DND-41 (cell line): ENCODE results near the gene IL1RL1.

Experiments
- ATAC-seq: fragments of 200-7000 bp; cut with Tn5 transposase; 3 replicates; pipeline ENCODE4 v1.9.1; 2021; ENCODE audit warnings: low read depth; ENCODE audit not compliant: insufficient read depth
- DNase-seq: peaks from one replicate; pipeline ENCODE4 v3.0.0-alpha.2; 2020
- H2AFZ ChIP-seq: 2 replicates; pipeline ENCODE4 v1.6.0; 2012; ENCODE audit warnings: low read depth, low read length
- H3K27ac ChIP-seq: 2 replicates; pipeline ENCODE4 v1.5.1; 2012; ENCODE audit warnings: low read length, inconsistent platforms
- H3K27me3 ChIP-seq: fragments of 200-600 bp; sonication (generic); 2 replicates; pipeline ENCODE4 v1.6.0; 2012; ENCODE audit warnings: low read length, mild to moderate bottlenecking, inconsistent platforms; ENCODE audit not compliant: insufficient read depth, poor library complexity
- H3K36me3 ChIP-seq: 2 replicates; pipeline ENCODE4 v1.5.1; 2012; ENCODE audit warnings: low read length, inconsistent platforms; ENCODE audit not compliant: insufficient read depth
- H3K4me1 ChIP-seq: 2 replicates; pipeline ENCODE4 v1.5.1; 2012; ENCODE audit warnings: mild to moderate bottlenecking, low read length; ENCODE audit not compliant: insufficient read depth
- H3K4me2 ChIP-seq: 2 replicates; pipeline ENCODE4 v1.6.0; 2012; ENCODE audit warnings: mild to moderate bottlenecking, moderate library complexity, low read length, inconsistent platforms; ENCODE audit not compliant: insufficient read depth
- H3K4me3 ChIP-seq, 2 experiments: fragments of 200-600 bp in 1 of 2; shearing (Covaris generic) in 1 of 2; 2 replicates each; pipeline ENCODE4 v1.5.1; 2012 to 2016; ENCODE audit warnings: inconsistent platforms in 2 of 2, low read length in 2 of 2, mild to moderate bottlenecking in 2 of 2, low read depth in 1 of 2, moderate library complexity in 1 of 2
- H3K79me2 ChIP-seq: 2 replicates; pipeline ENCODE4 v1.6.0; 2012; ENCODE audit warnings: low read length, inconsistent platforms; ENCODE audit not compliant: insufficient read depth
- H3K9ac ChIP-seq: 2 replicates; pipeline ENCODE4 v1.6.0; 2012; ENCODE audit warnings: low read depth, mild to moderate bottlenecking, inconsistent platforms, low read length, moderate library complexity
- H3K9me3 ChIP-seq: 2 replicates; pipeline ENCODE4 v1.5.1; 2012; ENCODE audit warnings: low read length, moderate library complexity, mild to moderate bottlenecking, inconsistent platforms; ENCODE audit not compliant: insufficient read depth, severe bottlenecking
- H4K20me1 ChIP-seq: 2 replicates; pipeline ENCODE4 v1.6.0; 2012; ENCODE audit warnings: low read length; ENCODE audit not compliant: insufficient read depth
- EZH2 ChIP-seq: IDR thresholded peaks from 3 replicates; pipeline ENCODE4 v1.6.1; 2012; ENCODE audit warnings: borderline replicate concordance, low read depth, mild to moderate bottlenecking, moderate library complexity, low read length, inconsistent platforms; ENCODE audit not compliant: severe bottlenecking
- TF ChIP-seq, protein P1 (sequence below): IDR thresholded peaks from 2 replicates; pipeline ENCODE4 v1.5.1; 2012; ENCODE audit warnings: borderline replicate concordance, low read length, moderate library complexity, mild to moderate bottlenecking; ENCODE audit not compliant: poor library complexity, severe bottlenecking; ENCODE audit errors: extremely low read depth

Gene IL1RL1

GRCh38 chr2:102310964-102311640 is at the start of gene IL1RL1:
IL1RL1 (plus strand) TSS chr2:102311563; CDS start chr2:102338265, 26,702 bp downstream.
- Histone ChIP-seq H4K20me1 (no peaks in the 10 kb centered on the region), H3K4me2 (no peak within 1 kb of the TSS), H3K4me3 (no peak within 1 kb of the TSS), H3K79me2 (no peaks in the 10 kb centered on the region), H2AFZ (no peak within 1 kb of the TSS), H3K9ac (no peak within 1 kb of the TSS), H3K9me3 (no peaks in the 10 kb centered on the region), H3K4me1 (no peaks in the 10 kb centered on the region), H3K36me3 (no peaks in the 10 kb centered on the region), H3K27ac (no peak within 1 kb of the TSS), H3K27me3 (no peaks in the 10 kb centered on the region)
- TF ChIP-seq, protein P1, sequence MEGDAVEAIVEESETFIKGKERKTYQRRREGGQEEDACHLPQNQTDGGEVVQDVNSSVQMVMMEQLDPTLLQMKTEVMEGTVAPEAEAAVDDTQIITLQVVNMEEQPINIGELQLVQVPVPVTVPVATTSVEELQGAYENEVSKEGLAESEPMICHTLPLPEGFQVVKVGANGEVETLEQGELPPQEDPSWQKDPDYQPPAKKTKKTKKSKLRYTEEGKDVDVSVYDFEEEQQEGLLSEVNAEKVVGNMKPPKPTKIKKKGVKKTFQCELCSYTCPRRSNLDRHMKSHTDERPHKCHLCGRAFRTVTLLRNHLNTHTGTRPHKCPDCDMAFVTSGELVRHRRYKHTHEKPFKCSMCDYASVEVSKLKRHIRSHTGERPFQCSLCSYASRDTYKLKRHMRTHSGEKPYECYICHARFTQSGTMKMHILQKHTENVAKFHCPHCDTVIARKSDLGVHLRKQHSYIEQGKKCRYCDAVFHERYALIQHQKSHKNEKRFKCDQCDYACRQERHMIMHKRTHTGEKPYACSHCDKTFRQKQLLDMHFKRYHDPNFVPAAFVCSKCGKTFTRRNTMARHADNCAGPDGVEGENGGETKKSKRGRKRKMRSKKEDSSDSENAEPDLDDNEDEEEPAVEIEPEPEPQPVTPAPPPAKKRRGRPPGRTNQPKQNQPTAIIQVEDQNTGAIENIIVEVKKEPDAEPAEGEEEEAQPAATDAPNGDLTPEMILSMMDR, result no peak
- no peak for TF ChIP-seq EZH2
- no peak for DNase-seq
- no peak for ATAC-seq

DNA sequence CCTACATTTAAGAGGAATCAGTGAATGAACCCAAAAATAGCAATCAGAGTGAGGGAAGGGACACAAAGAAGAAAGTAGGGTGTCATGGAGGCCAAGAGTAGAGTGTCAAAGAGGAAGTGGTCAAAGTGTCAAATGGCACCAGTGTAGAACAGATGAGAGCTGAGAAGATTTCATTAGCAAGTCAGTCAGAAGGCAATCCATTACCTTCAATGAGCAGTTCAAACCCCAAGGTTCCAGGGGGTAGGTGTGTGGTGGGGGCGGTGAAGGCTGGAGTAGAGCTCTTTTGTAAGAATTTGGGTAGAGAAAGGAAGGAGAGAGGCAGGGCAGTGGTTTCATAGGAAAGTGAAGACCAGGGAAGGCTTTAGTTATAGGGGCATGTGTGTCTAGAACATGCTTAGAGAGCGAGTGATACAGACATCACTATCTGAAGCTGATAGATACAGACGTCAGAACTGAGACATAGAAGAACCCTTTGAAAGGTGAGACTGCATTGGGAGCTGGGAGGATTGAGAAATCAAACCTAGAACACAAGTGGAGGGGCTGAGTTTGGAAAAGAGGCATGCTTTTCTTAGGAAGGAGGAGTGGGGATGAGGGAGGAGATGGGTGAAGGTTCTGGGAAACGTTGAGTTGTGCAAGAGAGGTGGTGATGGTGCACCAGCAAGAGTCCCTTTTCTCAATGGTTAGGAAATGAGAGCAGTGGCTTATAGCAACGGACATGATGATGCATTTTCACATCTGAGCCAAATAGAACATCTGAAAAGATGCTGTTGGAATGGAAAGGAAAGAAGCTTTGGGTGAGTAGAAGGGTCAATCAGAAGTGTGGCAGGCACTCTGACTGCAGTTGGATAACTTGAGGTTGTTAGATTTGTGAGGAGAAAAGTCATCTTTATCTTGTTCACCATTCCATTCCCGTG is 48.9 kb upstream of the IL1RL1 start:
- Histone ChIP-seq H3K79me2 (no peaks in the 10 kb centered on the region), H3K27me3 (no peaks in the 10 kb centered on the region), H2AFZ (no peak overlapping the region), H3K4me1 (peaks cover 3% of the 10 kb centered on the region; the same call in 1 of the 2 replicates), H3K9ac (no peak overlapping the region), H3K9me3 (no peaks in the 10 kb centered on the region), H3K27ac (no peak overlapping the region), H4K20me1 (no peaks in the 10 kb centered on the region), H3K4me3 (no peak overlapping the region), H3K36me3 (no peaks in the 10 kb centered on the region), H3K4me2 (no peak overlapping the region)
- no peak for ATAC-seq
- TF ChIP-seq, protein P1, result no peak
- TF ChIP-seq EZH2, result no peak
- no peak for DNase-seq

GRCh38 chr2:102264952-102265351 is 46.4 kb upstream of the IL1RL1 start:
- DNase-seq, result no peak
- no peaks in the 10 kb centered on the region for H3K79me2 ChIP-seq

More at GRCh38 chr2:102264952-102265351, 46.4 kb upstream of the IL1RL1 start:
- Histone ChIP-seq H3K27ac (no peak overlapping the region), H2AFZ (no peak overlapping the region), H3K27me3 (no peaks in the 10 kb centered on the region), H3K36me3 (no peaks in the 10 kb centered on the region), H3K4me3 (no peak overlapping the region), H4K20me1 (no peaks in the 10 kb centered on the region), H3K4me2 (no peak overlapping the region), H3K4me1 (no peaks in the 10 kb centered on the region), H3K9me3 (no peaks in the 10 kb centered on the region), H3K9ac (no peak overlapping the region)
- TF ChIP-seq, protein P1, result no peak
- no peak for TF ChIP-seq EZH2
- ATAC-seq, result no peak
